HepG2 (cell line): ENCODE results near the gene CTDP1. TPM values are rescaled to one million over a fixed set of nuclear protein-coding genes. Genes with fewer than 3 reads are reported as not detected.

ENCODE experiments used
- ATAC-seq: fragments of 200-7000 bp; cut with Tn5 transposase; 3 replicates; pipeline ENCODE4 v1.9.1; 2020; ENCODE audit warnings: mild to moderate bottlenecking, moderate library complexity
- BruUV-seq: library from RNA; stranded (reverse); fragments of 400-500 nt; replicated peaks from 2 replicates; lab custom pipeline; 2021; lab: Mats Ljungman, UMichigan
- CTCF ChIA-PET: fragments of 300-600 bp; formaldehyde crosslinking; extraction: SDS; loops from one replicate; lab custom pipeline; 2021; ENCODE audit warnings: low total read pairs, inconsistent platforms, low intra/inter-chr PET ratio; lab: Yijun Ruan, JAX
- POLR2A ChIA-PET: fragments of 350-600 bp; sonication (Branson Sonifier 250); formaldehyde crosslinking; loops from one replicate; lab custom pipeline; 2020; ENCODE audit warnings: antibody characterized with exemption, inconsistent platforms; lab: Yijun Ruan, JAX
- DNase-seq: peaks from one replicate; pipeline ENCODE4 v3.0.0-alpha.2; 2015; ENCODE audit warnings: low spot score
- FAIRE-seq: peaks from 3 replicates; lab custom pipeline; 2011; peaks lifted over from hg19 to GRCh38; lab: Jason Lieb, UNC
- H2AFZ ChIP-seq: one replicate; pipeline ENCODE4 v1.6.1; 2011; ENCODE audit warnings: low read length, inconsistent platforms
- H3K27ac ChIP-seq: fragments of 300-600 bp; 3 replicates; pipeline ENCODE4 v1.8.0; 2011; ENCODE audit warnings: mixed run types, mild to moderate bottlenecking, mixed read lengths, low read length, inconsistent platforms; ENCODE audit not compliant: insufficient read depth; ENCODE audit errors: extremely low read length
- H3K27me3 ChIP-seq, 2 experiments: fragments of 200-600 bp in 1 of 2; 2 replicates in 1 of 2; 3 replicates in 1 of 2; pipeline versions ENCODE4 v1.6.0 to v1.8.0; 2011; ENCODE audit warnings: low read length in 2 of 2, mild to moderate bottlenecking in 2 of 2, moderate library complexity in 2 of 2, inconsistent platforms in 1 of 2; ENCODE audit not compliant: insufficient read depth in 2 of 2, control insufficient read depth in 1 of 2
- H3K36me3 ChIP-seq, 2 experiments: fragments of 200-600 bp in 1 of 2; replicated peaks in 1 of 2; 2 replicates in 1 of 2; 3 replicates in 1 of 2; pipeline versions ENCODE4 v1.5.1 to v1.8.0; 2011; ENCODE audit warnings: low read length in 2 of 2, inconsistent platforms in 1 of 2; ENCODE audit not compliant: insufficient read depth in 2 of 2, control insufficient read depth in 1 of 2
- H3K4me1 ChIP-seq: 2 replicates; pipeline ENCODE4 v1.5.1; 2012; ENCODE audit warnings: low read length, inconsistent platforms; ENCODE audit not compliant: insufficient read depth
- H3K4me2 ChIP-seq: 2 replicates; pipeline ENCODE4 v1.6.0; 2011; ENCODE audit warnings: low read depth, low read length, inconsistent platforms
- H3K4me3 ChIP-seq, 3 experiments: fragments of 200-600 bp in 1 of 3; sonication (generic), shearing (Covaris generic) in 1 of 3; replicated peaks in 1 of 3; 2 replicates each; pipeline ENCODE4 v1.5.1; 2011 to 2016; ENCODE audit warnings: low read length in 3 of 3, inconsistent platforms in 2 of 3, low read depth in 2 of 3, mild to moderate bottlenecking in 2 of 3, control low read depth in 1 of 3, mixed read lengths in 1 of 3; ENCODE audit not compliant: insufficient read depth in 1 of 3
- H3K79me2 ChIP-seq: one replicate; pipeline ENCODE4 v1.6.1; 2011; ENCODE audit warnings: low read length, inconsistent platforms; ENCODE audit not compliant: insufficient read depth
- H3K9ac ChIP-seq: 2 replicates; pipeline ENCODE4 v1.6.0; 2011; ENCODE audit warnings: mild to moderate bottlenecking, low read depth, low read length, inconsistent platforms; ENCODE audit not compliant: insufficient read depth
- H3K9me3 ChIP-seq: 2 replicates; pipeline ENCODE4 v1.5.1; 2012; ENCODE audit warnings: mild to moderate bottlenecking, low read length
- H4K20me1 ChIP-seq: 2 replicates; pipeline ENCODE4 v1.6.0; 2011; ENCODE audit warnings: inconsistent platforms, mild to moderate bottlenecking, low read length, moderate library complexity; ENCODE audit not compliant: insufficient read depth
- CREB1 ChIP-seq, 2 experiments: fragments of 450-650 bp in 1 of 2; IDR thresholded peaks; 2 replicates each; pipeline ENCODE4 v1.6.1; 2016 to 2017; ENCODE audit warnings: control low read depth in 1 of 2, mild to moderate bottlenecking in 1 of 2, missing compliant biosample characterization in 1 of 2, missing genetic modification characterization in 1 of 2
- FOXM1 ChIP-seq: sonication (generic); formaldehyde crosslinking; IDR thresholded peaks from 2 replicates; pipeline ENCODE4 v1.5.0; 2020; ENCODE audit warnings: missing genetic modification reagents
- HNRNPL ChIP-seq: fragments of 200-400 bp; formaldehyde crosslinking; IDR thresholded peaks from 2 replicates; pipeline ENCODE4 v1.6.1; 2017; ENCODE audit warnings: mild to moderate bottlenecking, low read depth, low read length
- RNF2 ChIP-seq: fragments of 450-650 bp; conservative IDR thresholded peaks from 2 replicates; pipeline ENCODE4 v1.6.1; 2016; ENCODE audit warnings: low read depth
- ZNF30 ChIP-seq: sonication (generic); formaldehyde crosslinking; IDR thresholded peaks from 2 replicates; pipeline ENCODE4 v1.5.0; 2020; ENCODE audit warnings: mild to moderate bottlenecking, missing genetic modification reagents
- WGBS: methylation state at CpG from one replicate; pipeline ENCODE4 v1.1.6; 2017; ENCODE audit warnings: low lambda C conversion rate; 5-methylcytosine and 5-hydroxymethylcytosine counted together
- in situ Hi-C: cut with HindIII; loops from 2 replicates; pipeline ENCODE4 v1.10.0; 2017; ENCODE audit warnings: low pct_unique_long_range_greater_than_20kb; ENCODE audit not compliant: extremely low pct_ligation_motif_present
- intact Hi-C: fragments of 100-400 bp; cut with micrococcal nuclease; formaldehyde crosslinking; loops from one replicate; pipeline ENCODE4 v1.10.0; 2022; ENCODE audit not compliant: unreplicated experiment
- polyA plus RNA-seq, 8 experiments: library from polyadenylated mRNA; depleted of rRNA in 3 of 8; stranded (reverse) in 7 of 8; unstranded in 1 of 8; fragments of >200 nt; fragmentation: Illumina TruSeq in 4 of 8; extraction: Trizol in 4 of 8; gene quantifications; 2 replicates each; pipeline versions ENCODE4 v1.2.1 to v1.2.3, GENCODE V29; 2011 to 2016; ENCODE audit warnings: low read depth in 4 of 8, missing spikeins in 1 of 8, mixed read lengths in 1 of 8; ENCODE audit not compliant: insufficient read depth in 1 of 8
- total RNA-seq, 5 experiments: library from RNA; depleted of rRNA; stranded (reverse); fragments of >200 nt; fragmentation: Illumina TruSeq; extraction: Trizol; gene quantifications; 2 replicates each; pipeline ENCODE4 v1.2.3, GENCODE V29; 2016; ENCODE audit warnings: low read depth in 1 of 5

CTDP1 gene
- total and polyA plus RNA-seq, 2 of the 13 experiments (the other 11 are each of a cell fraction or from before 2014, with no cell fraction given), result 6.9 to 11.0 TPM

- CTCF ChIA-PET, result no interaction called here
- Histone ChIP-seq H3K36me3 (no peaks in the 10 kb centered on the region), H3K4me3 (no peak overlapping the region), H3K9ac (no peak overlapping the region), H3K27me3 (peaks cover 15 to 74% of the 10 kb centered on the region in 2 experiments), H3K27ac (no peak overlapping the region), H3K4me2 (no peak overlapping the region), H4K20me1 (no peaks in the 10 kb centered on the region), H3K9me3 (no peaks in the 10 kb centered on the region), H2AFZ (no peak overlapping the region), H3K79me2 (no peaks in the 10 kb centered on the region), H3K4me1 (peaks cover 13% of the 10 kb centered on the region; the same call in 1 of the 2 replicates)
- POLR2A ChIA-PET, result no interaction called here
- peak; percentile 67 for TF ChIP-seq CREB1 (IDR thresholded peaks at IDR 0.05)
- no peak for TF ChIP-seq CREB1 (CRISPR knock-in tag; IDR thresholded peaks at IDR 0.05)
- no peak for TF ChIP-seq ZNF30
- intact Hi-C loops (no loop called here), in situ Hi-C loops (no loop called here)
- no TSS peak for BruUV-seq
- DNase-seq (no peak), ATAC-seq (no peak), FAIRE-seq (no peak)
- 57% methylated on average over 15 of the region's 18 CpGs for WGBS
Observed at GRCh38 chr18:79779700-79780190, 100.1 kb downstream of the CTDP1 start.

- intact Hi-C loops (no loop called here), in situ Hi-C loops (no loop called here)
- ATAC-seq, result no peak
- Histone ChIP-seq H3K36me3 (no peaks in the 10 kb centered on the region), H3K27me3 (peaks cover 18 to 75% of the 10 kb centered on the region in 2 experiments), H3K9ac (no peak overlapping the region), H4K20me1 (no peaks in the 10 kb centered on the region), H3K4me3 (no peak overlapping the region), H3K9me3 (no peaks in the 10 kb centered on the region), H3K4me2 (no peak overlapping the region), H3K79me2 (no peaks in the 10 kb centered on the region), H3K27ac (no peak overlapping the region), H2AFZ (no peak overlapping the region), H3K4me1 (peaks cover 13% of the 10 kb centered on the region; the same call in 1 of the 2 replicates)
- BruUV-seq, result no TSS peak
- TF ChIP-seq FOXM1 (CRISPR knock-in tag), result no peak
- no peak for TF ChIP-seq HNRNPL
- no peak for TF ChIP-seq RNF2
- 49% methylated on average over 8 of the region's 8 CpGs for WGBS
- DNase-seq, result no peak
- POLR2A ChIA-PET, result no interaction called here
- FAIRE-seq, result no peak
- CTCF ChIA-PET, result no interaction called here
Observed at GRCh38 chr18:79780547-79780946, 100.9 kb downstream of the CTDP1 start.
